ENCODE data around the gene SLC9A7.

DNA sequence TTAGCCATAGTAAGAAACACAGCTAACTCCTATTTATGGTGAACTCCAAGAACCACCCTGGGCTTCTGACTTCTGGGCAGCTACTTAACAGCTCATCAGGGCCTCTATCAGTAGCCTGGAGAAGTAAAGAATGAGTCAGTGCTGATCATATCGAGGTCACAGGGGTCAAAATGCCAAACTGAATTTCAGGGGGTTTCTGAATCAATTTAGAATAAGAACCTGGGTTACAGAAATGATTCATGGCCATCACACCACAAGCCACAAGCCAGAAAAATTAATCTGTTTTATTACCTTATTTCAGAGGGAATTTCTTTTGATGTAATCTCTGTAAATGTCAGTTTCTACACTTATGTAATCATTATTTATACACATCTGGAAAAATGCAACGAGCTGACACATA is 121.0 kb downstream of the SLC9A7 start:
- no peak for TF ChIP-seq POLR2A (IDR thresholded peaks at IDR 0.05)
- TF ChIP-seq, protein P1, sequence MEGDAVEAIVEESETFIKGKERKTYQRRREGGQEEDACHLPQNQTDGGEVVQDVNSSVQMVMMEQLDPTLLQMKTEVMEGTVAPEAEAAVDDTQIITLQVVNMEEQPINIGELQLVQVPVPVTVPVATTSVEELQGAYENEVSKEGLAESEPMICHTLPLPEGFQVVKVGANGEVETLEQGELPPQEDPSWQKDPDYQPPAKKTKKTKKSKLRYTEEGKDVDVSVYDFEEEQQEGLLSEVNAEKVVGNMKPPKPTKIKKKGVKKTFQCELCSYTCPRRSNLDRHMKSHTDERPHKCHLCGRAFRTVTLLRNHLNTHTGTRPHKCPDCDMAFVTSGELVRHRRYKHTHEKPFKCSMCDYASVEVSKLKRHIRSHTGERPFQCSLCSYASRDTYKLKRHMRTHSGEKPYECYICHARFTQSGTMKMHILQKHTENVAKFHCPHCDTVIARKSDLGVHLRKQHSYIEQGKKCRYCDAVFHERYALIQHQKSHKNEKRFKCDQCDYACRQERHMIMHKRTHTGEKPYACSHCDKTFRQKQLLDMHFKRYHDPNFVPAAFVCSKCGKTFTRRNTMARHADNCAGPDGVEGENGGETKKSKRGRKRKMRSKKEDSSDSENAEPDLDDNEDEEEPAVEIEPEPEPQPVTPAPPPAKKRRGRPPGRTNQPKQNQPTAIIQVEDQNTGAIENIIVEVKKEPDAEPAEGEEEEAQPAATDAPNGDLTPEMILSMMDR (IDR thresholded peaks at IDR 0.05), result no peak
